GM21526 (cell line): ENCODE measurements around the gene ABHD16B.
"Not testable (repeated sequence)": the region's sequence is repeated elsewhere in the genome, so short reads cannot be mapped to it uniquely, and the experiment has no call there.

Experiments
- ATAC-seq: cut with Tn5 transposase; IDR thresholded peaks from one replicate; pipeline ENCODE4 v1.9.1; 2021; ENCODE audit warnings: moderate library complexity; ENCODE audit not compliant: unreplicated experiment, low FRiP score

Gene ABHD16B

GRCh38 chr20:63854069-63854765, 7.1 kb upstream of the ABHD16B start:
- ATAC-seq = no peak

GRCh38 chr20:63854766-63855362, 6.4 kb upstream of the ABHD16B start:
- no peak for ATAC-seq

- no peak for ATAC-seq
Observed at GRCh38 chr20:63855363-63856097, 5.8 kb upstream of the ABHD16B start.

GRCh38 chr20:63856098-63856511, 5.2 kb upstream of the ABHD16B start:
- no peak for ATAC-seq

GRCh38 chr20:63857764-63858392, 3.4 kb upstream of the ABHD16B start:
- no peak for ATAC-seq

- no peak for ATAC-seq
Observed at GRCh38 chr20:63858393-63859165, 2.7 kb upstream of the ABHD16B start.

DNA sequence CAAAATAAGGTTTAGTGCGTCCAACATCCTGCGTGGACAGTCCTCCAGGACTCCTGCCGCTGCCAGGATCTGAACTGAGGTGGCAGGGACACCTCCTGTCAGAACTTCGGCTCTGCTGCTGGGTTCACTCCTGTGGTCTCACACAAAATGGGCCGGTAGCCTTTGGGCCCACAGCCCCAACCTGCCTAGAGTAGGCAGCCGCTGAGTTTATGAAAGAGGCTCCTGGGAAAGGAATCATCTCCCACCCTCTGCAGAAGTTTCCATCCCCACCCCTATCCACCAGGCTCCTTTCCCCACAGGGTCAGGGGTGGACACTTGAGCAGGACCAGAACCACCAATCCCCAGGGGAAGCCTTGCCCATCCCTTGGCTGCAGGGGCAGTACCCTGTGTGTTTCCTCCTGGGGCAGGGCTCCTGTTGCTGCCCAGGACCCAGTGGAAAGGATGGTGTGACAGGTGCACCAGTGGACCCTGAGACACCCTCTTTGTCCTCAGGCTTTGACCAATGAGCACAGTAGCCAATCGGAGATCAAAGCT, 2.1 kb upstream of the ABHD16B start:
- ATAC-seq = no peak

- no peak for ATAC-seq
Observed at GRCh38 chr20:63860325-63861051, 810 bp upstream of the ABHD16B start.

GRCh38 chr20:63861981-63862901, 943 bp downstream of the ABHD16B start:
- no peak for ATAC-seq

DNA sequence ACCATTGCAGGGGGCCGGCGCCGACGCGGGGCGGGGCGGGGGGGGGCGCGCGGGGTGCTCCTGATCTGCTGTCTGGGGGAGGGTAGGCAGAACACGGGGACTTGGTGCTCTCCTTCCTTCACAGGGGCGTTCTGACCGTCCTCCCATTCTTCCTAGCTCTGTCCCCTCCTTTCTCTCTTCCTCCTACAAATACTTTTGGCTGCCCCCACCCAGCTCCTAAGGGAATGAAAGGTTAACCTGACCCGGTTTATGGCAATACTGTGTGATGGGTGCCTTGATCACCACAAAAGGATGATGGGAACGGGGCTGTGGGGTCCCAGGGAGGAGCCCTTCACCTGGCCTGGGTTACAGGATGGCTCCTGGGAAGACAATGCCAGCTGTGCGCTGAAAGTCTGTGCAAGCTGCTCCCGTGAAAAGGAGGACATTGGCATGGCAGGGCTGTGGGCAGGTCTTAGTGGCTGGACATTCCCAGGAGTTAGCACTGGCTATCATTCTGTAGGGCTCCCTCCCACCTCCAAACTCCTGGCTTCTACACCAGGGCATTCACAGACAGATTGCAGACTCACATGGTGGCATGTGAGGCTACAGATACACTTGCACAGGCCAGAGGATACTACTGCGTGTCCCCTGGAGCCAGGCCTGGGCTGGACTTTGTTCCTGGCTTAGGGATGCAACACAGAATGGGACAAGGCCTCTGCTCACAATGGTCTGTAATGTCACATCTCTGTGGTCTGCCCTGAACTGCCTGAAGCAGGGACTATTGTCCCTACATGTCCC, 1.9 kb downstream of the ABHD16B start:
- no peak for ATAC-seq

DNA sequence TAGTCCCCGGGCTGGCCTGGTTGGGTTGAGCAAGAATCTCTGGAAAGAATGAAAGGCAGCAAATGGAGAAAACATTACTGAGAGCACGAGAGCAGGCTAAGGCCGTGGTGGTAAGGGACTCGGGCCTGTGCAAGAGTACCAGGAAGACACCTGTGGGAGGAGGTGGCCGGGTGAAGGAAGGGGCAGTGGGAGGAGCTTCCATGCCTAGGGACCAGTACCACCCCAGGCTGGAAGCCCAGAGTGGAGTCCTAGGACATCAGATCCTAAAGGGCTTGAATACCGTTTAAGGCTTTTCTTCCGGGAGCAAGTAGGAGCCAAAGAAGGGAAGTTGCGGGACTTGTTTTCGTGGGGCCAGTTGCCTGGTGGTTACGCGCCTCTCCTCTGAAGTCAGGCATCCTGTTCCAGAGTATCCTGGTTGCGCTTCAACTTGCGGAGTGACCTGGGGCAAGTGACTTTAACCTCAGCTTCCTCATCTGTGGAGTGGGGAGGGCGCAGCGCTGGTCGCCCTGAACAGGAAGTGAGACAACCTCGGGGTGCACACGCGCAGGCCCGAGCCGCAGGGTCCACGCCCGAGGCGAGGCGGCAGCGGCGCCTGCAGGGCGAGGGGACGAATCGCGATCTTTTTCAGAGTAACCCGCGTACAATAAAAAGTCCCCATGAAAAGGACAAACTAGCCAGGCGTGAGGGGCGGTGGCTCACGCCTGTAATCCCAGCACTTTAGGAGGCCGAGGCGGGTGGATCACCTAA, 2.7 kb downstream of the ABHD16B start:
- ATAC-seq = peak; percentile 57

GRCh38 chr20:63864545-63864977, 3.3 kb downstream of the ABHD16B start:
- ATAC-seq = no peak

DNA sequence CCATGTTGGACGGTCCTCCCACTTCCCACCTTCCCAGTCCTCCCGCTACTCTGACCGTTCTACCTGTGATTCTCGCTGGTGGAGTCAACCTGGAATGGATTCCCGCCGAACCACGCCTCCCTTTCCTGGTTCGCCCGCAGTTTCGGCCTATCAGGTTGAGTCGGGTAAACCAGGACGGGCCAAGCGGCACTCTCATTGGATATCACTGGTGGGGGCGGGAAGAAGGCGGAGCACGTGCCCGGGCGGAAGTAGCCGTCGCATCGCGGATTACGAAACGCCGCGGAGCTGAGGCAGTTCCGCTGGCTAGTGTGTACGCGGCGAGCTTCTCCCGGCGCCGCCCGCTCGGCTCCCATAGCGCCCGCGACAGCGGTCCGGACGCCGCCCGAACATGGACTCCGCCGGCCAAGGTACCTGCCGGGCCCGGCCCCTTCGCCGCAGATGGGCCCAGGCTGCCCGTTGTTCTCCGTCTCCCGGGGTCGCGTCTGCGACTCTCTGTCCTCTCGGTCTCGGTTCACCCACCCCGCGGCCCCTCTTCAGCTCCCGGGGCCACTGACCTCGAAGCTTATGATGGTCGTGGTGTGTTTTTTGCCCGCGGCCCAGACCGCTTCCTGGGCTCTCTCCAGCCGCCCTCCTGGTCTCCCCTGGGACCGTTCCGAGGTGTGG, 3.8 kb downstream of the ABHD16B start, which contains the start of gene TPD52L2:
TSS of gene TPD52L2 (plus strand) at position 293 of the 663 bp plus-strand sequence. CDS start at position 389, 96 bp downstream.
- ATAC-seq = peak; percentile 60

DNA sequence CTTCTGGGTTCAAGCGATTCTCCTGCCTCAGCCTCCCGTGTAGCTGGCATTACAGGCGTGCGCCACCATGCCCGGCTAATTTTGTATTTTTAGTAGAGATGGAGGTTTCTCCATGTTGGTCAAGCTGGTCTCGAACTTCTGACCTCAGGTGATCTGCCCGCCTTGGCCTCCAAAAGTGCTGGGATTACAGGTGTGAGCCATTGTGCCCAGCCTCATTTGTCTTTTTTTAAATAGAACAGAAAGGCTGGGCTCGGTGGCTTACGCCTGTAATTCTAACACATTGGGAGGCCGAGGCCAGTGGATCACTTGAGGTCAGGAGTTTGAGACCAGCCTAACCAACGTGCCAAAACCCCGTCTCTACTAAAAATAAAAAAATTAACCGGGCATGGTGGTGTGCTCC, 5.7 kb downstream of the ABHD16B start:
- ATAC-seq = not testable (repeated sequence)

DNA sequence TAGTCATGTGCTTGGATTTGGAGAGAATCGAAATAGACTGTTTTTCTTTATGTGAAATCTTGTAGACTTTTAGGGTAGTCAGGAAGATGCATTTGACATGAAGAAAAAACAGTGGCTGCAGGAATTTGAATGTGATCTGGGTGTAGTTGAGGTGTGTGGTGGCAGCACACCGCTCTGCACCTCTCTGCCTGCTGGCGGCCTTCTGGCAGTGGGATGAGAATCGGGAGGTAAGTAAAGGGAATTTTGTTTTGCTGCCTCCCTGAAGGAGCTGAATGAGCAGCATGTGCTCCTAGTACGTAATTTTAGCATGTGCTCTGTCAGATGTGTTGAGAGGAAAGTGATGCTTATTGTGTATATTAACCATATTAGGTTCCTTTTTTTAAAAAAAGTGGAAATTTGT, 7.0 kb downstream of the ABHD16B start:
- no peak for ATAC-seq

DNA sequence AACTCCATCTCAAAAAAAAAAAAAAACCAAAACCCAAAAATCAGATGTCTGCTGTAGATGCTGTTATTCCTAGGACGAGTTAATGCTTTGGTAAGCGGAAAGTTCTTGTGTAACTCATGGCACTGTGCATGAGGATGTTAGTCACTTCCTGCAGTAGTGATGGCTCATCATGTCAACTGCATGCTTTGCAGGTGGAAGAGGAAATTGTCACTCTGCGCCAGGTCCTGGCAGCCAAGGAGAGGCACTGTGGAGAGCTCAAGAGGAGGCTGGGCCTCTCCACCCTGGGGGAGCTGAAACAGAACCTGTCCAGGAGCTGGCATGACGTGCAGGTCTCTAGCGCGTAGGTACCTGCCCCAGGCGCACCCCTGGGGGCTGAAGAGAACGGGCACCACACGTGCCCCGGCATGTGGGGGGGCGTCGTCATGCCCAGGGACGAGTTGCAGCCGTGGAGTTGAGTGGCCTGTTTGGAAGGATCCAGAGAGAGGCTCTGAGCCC, 12.2 kb downstream of the ABHD16B start:
- no peak for ATAC-seq
